CD14-positive monocyte (primary cell): ENCODE results near the gene PERM1. TPM values are rescaled to one million over a fixed set of nuclear protein-coding genes. Genes with fewer than 3 reads are reported as not detected.

ENCODE experiments used
- DNase-seq, 3 donors: peaks; one replicate each; pipeline ENCODE4 v3.0.0-alpha.2; 2011 to 2022
- H2AFZ ChIP-seq: 2 replicates; pipeline ENCODE4 v1.6.0; 2012; ENCODE audit warnings: mild to moderate bottlenecking, low read depth, low read length, inconsistent platforms; ENCODE audit not compliant: insufficient read depth, poor library complexity, severe bottlenecking
- H3K27ac ChIP-seq, 2 donors: 1 replicate in 1 of 2; 2 replicates in 1 of 2; pipeline ENCODE4 v1.5.1; 2012 to 2013; ENCODE audit warnings: low read length in 2 of 2, control low read depth in 1 of 2, inconsistent platforms in 1 of 2, low read depth in 1 of 2, mild to moderate bottlenecking in 1 of 2
- H3K27me3 ChIP-seq, 2 donors: one replicate each; pipeline versions ENCODE4 v1.6.0 to v1.6.1; 2011 to 2013; ENCODE audit warnings: low read length in 2 of 2; ENCODE audit not compliant: control insufficient read depth in 2 of 2, insufficient read depth in 2 of 2
- H3K36me3 ChIP-seq, 2 donors: replicated peaks in 1 of 2; 1 replicate in 1 of 2; 2 replicates in 1 of 2; pipeline versions ENCODE4 v1.5.1 to v1.6.1; 2012 to 2013; ENCODE audit warnings: low read length in 2 of 2, control low read depth in 1 of 2, inconsistent platforms in 1 of 2, mild to moderate bottlenecking in 1 of 2; ENCODE audit not compliant: insufficient read depth in 2 of 2, control insufficient read depth in 1 of 2
- H3K4me1 ChIP-seq, 2 donors: 1 replicate in 1 of 2; 2 replicates in 1 of 2; pipeline versions ENCODE4 v1.5.1 to v1.6.1; 2012 to 2013; ENCODE audit warnings: low read length in 2 of 2, control low read depth in 1 of 2, inconsistent platforms in 1 of 2, mild to moderate bottlenecking in 1 of 2, moderate library complexity in 1 of 2; ENCODE audit not compliant: insufficient read depth in 2 of 2, control insufficient read depth in 1 of 2
- H3K4me2 ChIP-seq: replicated peaks from 2 replicates; pipeline ENCODE3; 2012; ENCODE audit warnings: low read length, moderate library complexity, mild to moderate bottlenecking; ENCODE audit not compliant: poor library complexity, severe bottlenecking; ENCODE audit errors: extremely low read depth
- H3K4me3 ChIP-seq, 3 experiments: fragments of 200-600 bp in 1 of 3; sonication (generic) in 1 of 3; replicated peaks in 1 of 3; 1 replicate in 2 of 3; 2 replicates in 1 of 3; pipeline ENCODE4 v1.5.1; 2011 to 2013; ENCODE audit warnings: low read length in 3 of 3, mild to moderate bottlenecking in 3 of 3, control low read depth in 2 of 3, low read depth in 2 of 3, inconsistent platforms in 1 of 3, moderate library complexity in 1 of 3
- H3K79me2 ChIP-seq: 2 replicates; pipeline ENCODE4 v1.6.0; 2012; ENCODE audit warnings: mild to moderate bottlenecking, control low read depth, inconsistent platforms, low read length, moderate library complexity; ENCODE audit not compliant: insufficient read depth
- H3K9ac ChIP-seq: 2 replicates; pipeline ENCODE4 v1.6.0; 2017; ENCODE audit warnings: low read length, mild to moderate bottlenecking; ENCODE audit not compliant: insufficient read depth, poor library complexity, severe bottlenecking
- H3K9me3 ChIP-seq, 2 donors: replicated peaks in 1 of 2; 1 replicate in 1 of 2; 2 replicates in 1 of 2; pipeline versions ENCODE4 v1.5.1 to v1.6.1; 2012 to 2013; ENCODE audit warnings: low read length in 2 of 2, control low read depth in 1 of 2; ENCODE audit not compliant: control insufficient read depth in 1 of 2, insufficient read depth in 1 of 2
- H4K20me1 ChIP-seq: 2 replicates; pipeline ENCODE4 v1.6.0; 2012; ENCODE audit warnings: mild to moderate bottlenecking, low read length, control low read depth, moderate library complexity; ENCODE audit not compliant: insufficient read depth
- H3K27ac Mint-ChIP-seq, 7 donors: one replicate each; pipeline ENCODE4 v1.8.0; 2020; ENCODE audit warnings: mild to moderate bottlenecking in 7 of 7, mixed read lengths in 7 of 7, moderate library complexity in 6 of 7, inconsistent platforms in 2 of 7
- H3K27me3 Mint-ChIP-seq, 3 donors: one replicate each; pipeline ENCODE4 v1.8.0; 2021 to 2022; ENCODE audit warnings: low read depth in 3 of 3, mild to moderate bottlenecking in 3 of 3, mixed read lengths in 3 of 3, moderate library complexity in 3 of 3, inconsistent platforms in 1 of 3
- H3K36me3 Mint-ChIP-seq, 2 donors: one replicate each; pipeline ENCODE4 v1.8.0; 2020; ENCODE audit warnings: mixed read lengths in 2 of 2, inconsistent platforms in 1 of 2, mild to moderate bottlenecking in 1 of 2
- H3K4me1 Mint-ChIP-seq: one replicate; pipeline ENCODE4 v1.8.0; 2020; ENCODE audit warnings: mild to moderate bottlenecking, mixed read lengths
- H3K4me3 Mint-ChIP-seq, 2 donors: one replicate each; pipeline ENCODE4 v1.8.0; 2020; ENCODE audit warnings: mild to moderate bottlenecking in 2 of 2, mixed read lengths in 2 of 2, moderate library complexity in 1 of 2
- H3K9me3 Mint-ChIP-seq, 7 donors: one replicate each; pipeline ENCODE4 v1.8.0; 2020 to 2022; ENCODE audit warnings: mixed read lengths in 7 of 7, mild to moderate bottlenecking in 6 of 7, moderate library complexity in 6 of 7, inconsistent platforms in 2 of 7
- CTCF ChIP-seq: fragments of 200-600 bp; IDR thresholded peaks from one replicate; pipeline ENCODE4 v1.8.0; 2022; ENCODE audit warnings: antibody characterized with exemption, mild to moderate bottlenecking
- WGBS: methylation state at CpG from one replicate; pipeline ENCODE4 v1.1.5; 2013; ENCODE audit warnings: missing lambda C conversion rate; ENCODE audit not compliant: insufficient coverage; 5-methylcytosine and 5-hydroxymethylcytosine counted together
- intact Hi-C, 2 donors: fragments of 100-400 bp; cut with micrococcal nuclease; formaldehyde crosslinking; loops; one replicate each; pipeline versions ENCODE4 v1.15.0 to v1.15.1; 2023
- polyA plus RNA-seq, 3 donors: library from polyadenylated mRNA; depleted of rRNA in 1 of 3; unstranded in 2 of 3; stranded (reverse) in 1 of 3; fragments of 300-500 nt in 2 of 3; fragments of >200 nt in 1 of 3; fragmentation: Illumina TruSeq in 2 of 3; gene quantifications; 1 replicate in 2 of 3; 2 replicates in 1 of 3; pipeline ENCODE4 v1.2.3, GENCODE V29; 2012 to 2021

Gene PERM1
- polyA plus RNA-seq, 3 donors, result not detected

DNA sequence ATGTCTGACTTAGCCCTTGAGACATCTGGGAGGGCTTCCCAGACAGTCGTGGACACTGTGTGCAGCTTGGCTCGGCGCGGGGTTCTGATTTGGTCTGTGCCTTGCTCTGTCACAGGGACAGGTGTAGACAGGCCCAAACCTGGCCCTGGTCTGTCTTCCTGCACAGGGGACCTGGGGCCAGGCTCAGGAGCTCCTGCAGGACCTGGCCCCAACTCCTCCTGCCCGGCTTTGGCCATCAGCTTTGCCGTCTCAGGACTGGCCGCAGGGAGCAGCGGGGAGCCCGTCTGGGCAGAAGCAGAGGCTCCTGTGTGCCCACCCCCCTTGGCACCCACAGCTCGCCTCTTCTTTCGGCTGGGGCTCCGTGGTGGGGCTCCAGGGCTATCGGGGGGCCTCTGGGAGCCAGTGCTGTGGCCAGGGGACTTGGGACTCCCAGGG lies 1.7 kb downstream of the PERM1 start:
- intact Hi-C loops, result loop anchor here (5.0 to 10.0 kb wide), 2 partner anchors 82 to 85 kb away; no protein-coding TSS in a partner anchor
- Histone ChIP-seq H3K36me3 (no peaks in the 10 kb centered on the region), H2AFZ (no peak overlapping the region), H3K9me3 (peaks cover 0 to 5% of the 10 kb centered on the region in 2 donors), H3K79me2 (no peaks in the 10 kb centered on the region), H3K9ac (no peak overlapping the region), H4K20me1 (no peaks in the 10 kb centered on the region), H3K4me2 (no peak overlapping the region), H3K27ac (no peak overlapping the region), H3K4me3 (no peak overlapping the region), H3K27me3 (peaks cover 0 to 12% of the 10 kb centered on the region in 2 donors), H3K4me1 (peaks cover 5 to 8% of the 10 kb centered on the region in 2 donors)
- no peaks in the 10 kb centered on the region for H3K36me3 Mint-ChIP-seq
- no peak overlapping the region for H3K4me3 Mint-ChIP-seq
- no peak for DNase-seq
- WGBS, result 90% methylated on average over 13 of the region's 13 CpGs
- peaks cover 21 to 39% (median 23%) of the 10 kb centered on the region in 3 donors for H3K27me3 Mint-ChIP-seq
- peaks cover 3% of the 10 kb centered on the region for H3K4me1 Mint-ChIP-seq
- peaks cover 2 to 5% (median 4%) of the 10 kb centered on the region in 7 donors for H3K9me3 Mint-ChIP-seq
- no peak for TF ChIP-seq CTCF
- no peak overlapping the region for H3K27ac Mint-ChIP-seq

GRCh38 chr1:979744-980072 lies 2.2 kb downstream of the PERM1 start:
- Histone ChIP-seq H3K9ac (no peak overlapping the region), H3K27me3 (peaks cover 0 to 12% of the 10 kb centered on the region in 2 donors), H2AFZ (no peak overlapping the region), H3K27ac (no peak overlapping the region), H3K36me3 (no peaks in the 10 kb centered on the region), H3K4me1 (peaks cover 5 to 8% of the 10 kb centered on the region in 2 donors), H3K4me3 (no peak overlapping the region), H4K20me1 (no peaks in the 10 kb centered on the region), H3K79me2 (no peaks in the 10 kb centered on the region), H3K9me3 (peaks cover 0 to 5% of the 10 kb centered on the region in 2 donors), H3K4me2 (no peak overlapping the region)
- 96% methylated on average over 9 of the region's 9 CpGs for whole genome bisulfite sequencing
- Mint-ChIP-seq H3K9me3 (peaks cover 2 to 5% (median 4%) of the 10 kb centered on the region in 7 donors), H3K27ac (no peak overlapping the region), H3K4me3 (no peak overlapping the region), H3K27me3 (peaks cover 16 to 39% (median 20%) of the 10 kb centered on the region in 3 donors), H3K4me1 (peaks cover 3% of the 10 kb centered on the region), H3K36me3 (no peaks in the 10 kb centered on the region)
- intact Hi-C loops, result loop anchor here (5.0 to 10.0 kb wide), 2 partner anchors 83 to 85 kb away; no protein-coding TSS in a partner anchor
- no peak for TF ChIP-seq CTCF
- DNase-seq, result no peak
